Astrocyte (in vitro differentiated cells and primary cell): ENCODE measurements around the gene TMEM272. TPM values are rescaled to one million over a fixed set of nuclear protein-coding genes. Genes with fewer than 3 reads are reported as not detected.

Source experiments
- DNase-seq: peaks from one replicate; pipeline ENCODE4 v3.0.0-alpha.2; 2010; ENCODE audit warnings: low read depth
- FAIRE-seq: peaks from 2 replicates; lab custom pipeline; 2011; peaks lifted over from hg19 to GRCh38; lab: Jason Lieb, UNC
- H2AFZ ChIP-seq: 2 replicates; pipeline ENCODE4 v1.6.0; 2012; ENCODE audit warnings: low read depth, low read length, inconsistent platforms
- H3K27ac ChIP-seq: 2 replicates; pipeline ENCODE4 v1.5.1; 2011; ENCODE audit warnings: low read depth, low read length, inconsistent platforms
- H3K27me3 ChIP-seq: 2 replicates; pipeline ENCODE4 v1.6.0; 2011; ENCODE audit warnings: low read length, inconsistent platforms; ENCODE audit not compliant: insufficient read depth
- H3K36me3 ChIP-seq: 2 replicates; pipeline ENCODE4 v1.5.1; 2011; ENCODE audit warnings: low read length, inconsistent platforms; ENCODE audit not compliant: insufficient read depth
- H3K4me1 ChIP-seq: 2 replicates; pipeline ENCODE4 v1.5.1; 2011; ENCODE audit warnings: low read length, inconsistent platforms; ENCODE audit not compliant: insufficient read depth
- H3K4me2 ChIP-seq: 2 replicates; pipeline ENCODE4 v1.6.0; 2012; ENCODE audit warnings: low read length, inconsistent platforms
- H3K4me3 ChIP-seq: 2 replicates; pipeline ENCODE4 v1.5.1; 2011; ENCODE audit warnings: low read depth, mild to moderate bottlenecking, low read length, inconsistent platforms; ENCODE audit not compliant: insufficient read depth
- H3K79me2 ChIP-seq: 2 replicates; pipeline ENCODE4 v1.6.0; 2012; ENCODE audit warnings: mild to moderate bottlenecking, low read length, inconsistent platforms; ENCODE audit not compliant: insufficient read depth
- H3K9ac ChIP-seq: 2 replicates; pipeline ENCODE4 v1.6.0; 2012; ENCODE audit warnings: mild to moderate bottlenecking, low read length, inconsistent platforms
- H3K9me3 ChIP-seq: 2 replicates; pipeline ENCODE4 v1.5.1; 2012; ENCODE audit warnings: low read depth, mild to moderate bottlenecking, low read length, inconsistent platforms; ENCODE audit not compliant: insufficient read depth
- H4K20me1 ChIP-seq: 2 replicates; pipeline ENCODE4 v1.6.0; 2012; ENCODE audit warnings: low read length, inconsistent platforms; ENCODE audit not compliant: insufficient read depth
- H3K27ac Mint-ChIP-seq: one replicate; pipeline ENCODE4 v1.8.0; 2021; ENCODE audit warnings: mild to moderate bottlenecking, mixed read lengths; ENCODE audit not compliant: unreplicated experiment
- H3K27me3 Mint-ChIP-seq: one replicate; pipeline ENCODE4 v1.8.0; 2021; ENCODE audit warnings: low read depth, mixed read lengths; ENCODE audit not compliant: unreplicated experiment
- H3K36me3 Mint-ChIP-seq: one replicate; pipeline ENCODE4 v1.8.0; 2021; ENCODE audit warnings: low read depth, mixed read lengths; ENCODE audit not compliant: unreplicated experiment
- H3K4me1 Mint-ChIP-seq: one replicate; pipeline ENCODE4 v1.8.0; 2021; ENCODE audit warnings: low read depth, mixed read lengths; ENCODE audit not compliant: unreplicated experiment
- H3K4me3 Mint-ChIP-seq: one replicate; pipeline ENCODE4 v1.8.0; 2021; ENCODE audit warnings: mild to moderate bottlenecking, moderate library complexity, mixed read lengths; ENCODE audit not compliant: unreplicated experiment
- H3K9me3 Mint-ChIP-seq: one replicate; pipeline ENCODE4 v1.8.0; 2021; ENCODE audit warnings: mild to moderate bottlenecking, mixed read lengths; ENCODE audit not compliant: unreplicated experiment
- CTCF ChIP-seq: IDR thresholded peaks from 2 replicates; pipeline ENCODE4 v1.5.1; 2011; ENCODE audit warnings: low read depth, mild to moderate bottlenecking, inconsistent platforms, low read length, moderate library complexity; ENCODE audit not compliant: insufficient read depth
- EZH2 ChIP-seq: IDR thresholded peaks from 2 replicates; pipeline ENCODE4 v1.6.1; 2012; ENCODE audit warnings: mild to moderate bottlenecking, low read length, inconsistent platforms; ENCODE audit not compliant: insufficient read depth
- total RNA-seq: library from RNA; stranded (reverse); gene quantifications from 2 replicates; pipeline ENCODE4 v1.2.1, GENCODE V29; 2021

The TMEM272 gene
- total RNA-seq, 1 donor from 2014 or later = 0.05 TPM

- Histone ChIP-seq H2AFZ (no peak overlapping the region), H3K36me3 (no peaks in the 10 kb centered on the region), H3K9ac (no peak overlapping the region), H3K4me1 (peaks cover 19% of the 10 kb centered on the region), H4K20me1 (no peaks in the 10 kb centered on the region), H3K79me2 (no peaks in the 10 kb centered on the region), H3K27ac (no peak overlapping the region), H3K4me2 (peak overlapping the region; percentile 27), H3K4me3 (no peak overlapping the region), H3K9me3 (no peaks in the 10 kb centered on the region), H3K27me3 (no peaks in the 10 kb centered on the region)
- FAIRE-seq (no peak), DNase-seq (peak; percentile 23)
- Mint-ChIP-seq H3K27ac (peak overlapping the region; percentile 49), H3K4me1 (peaks cover 15% of the 10 kb centered on the region), H3K36me3 (no peaks in the 10 kb centered on the region), H3K4me3 (no peak overlapping the region), H3K9me3 (no peaks in the 10 kb centered on the region), H3K27me3 (no peaks in the 10 kb centered on the region)
- no peak for TF ChIP-seq EZH2
- peak; percentile 23 for TF ChIP-seq CTCF
Observed at GRCh38 chr13:51849145-51850101, 4.4 kb upstream of the TMEM272 start.

GRCh38 chr13:51848674-51849073 lies 3.7 kb upstream of the TMEM272 start:
- no peak overlapping the region for H2AFZ ChIP-seq
- no peak overlapping the region for H3K9ac ChIP-seq
- peak; percentile 29 for FAIRE-seq
- peaks cover 15% of the 10 kb centered on the region for H3K4me1 Mint-ChIP-seq
- peaks cover 19% of the 10 kb centered on the region for H3K4me1 ChIP-seq
- no peak overlapping the region for H3K27ac ChIP-seq
- no peak overlapping the region for H3K4me3 ChIP-seq
- H3K4me3 Mint-ChIP-seq = no peak overlapping the region
- H4K20me1 ChIP-seq = no peaks in the 10 kb centered on the region
- no peaks in the 10 kb centered on the region for H3K36me3 ChIP-seq
- no peaks in the 10 kb centered on the region for H3K9me3 Mint-ChIP-seq
- H3K27me3 Mint-ChIP-seq = no peaks in the 10 kb centered on the region
- H3K27ac Mint-ChIP-seq = no peak overlapping the region
- H3K79me2 ChIP-seq = no peaks in the 10 kb centered on the region
- peak overlapping the region; percentile 27 for H3K4me2 ChIP-seq
- peaks cover 2% of the 10 kb centered on the region for H3K27me3 ChIP-seq
- DNase-seq = peak; percentile 49
- no peak for TF ChIP-seq CTCF
- TF ChIP-seq EZH2 = no peak
- H3K9me3 ChIP-seq = no peaks in the 10 kb centered on the region
- H3K36me3 Mint-ChIP-seq = no peaks in the 10 kb centered on the region

- Histone ChIP-seq H3K9me3 (no peaks in the 10 kb centered on the region), H3K79me2 (no peaks in the 10 kb centered on the region), H3K4me2 (no peak overlapping the region), H4K20me1 (no peaks in the 10 kb centered on the region), H3K9ac (no peak overlapping the region), H3K4me3 (no peak overlapping the region), H3K4me1 (peaks cover 19% of the 10 kb centered on the region), H3K27ac (no peak overlapping the region), H2AFZ (no peak overlapping the region), H3K27me3 (peaks cover 12% of the 10 kb centered on the region), H3K36me3 (no peaks in the 10 kb centered on the region)
- Mint-ChIP-seq H3K27me3 (no peaks in the 10 kb centered on the region), H3K4me3 (no peak overlapping the region), H3K9me3 (no peaks in the 10 kb centered on the region), H3K36me3 (no peaks in the 10 kb centered on the region), H3K4me1 (peaks cover 15% of the 10 kb centered on the region), H3K27ac (no peak overlapping the region)
- DNase-seq (no peak), FAIRE-seq (no peak)
- no peak for TF ChIP-seq CTCF
- no peak for TF ChIP-seq EZH2
Observed at GRCh38 chr13:51846756-51847155, 1.8 kb upstream of the TMEM272 start.
